Head of caudate nucleus (tissue), 42 donors: ENCODE results near the gene TBX4.
A peak's percentile ranks its signal among the peaks of the same experiment; 100 is the strongest.

ENCODE experiments used
- DNase-seq, 42 donors: peaks; one replicate each; pipeline versions ENCODE4 v3.0.0 to v3.0.0-alpha.2; 2020 to 2021; ENCODE audit warnings: mixed read lengths in 7 of 42
- intact Hi-C: fragments of 100-400 bp; cut with DNase I; formaldehyde crosslinking; loops from one replicate; pipeline ENCODE4 v1.15.0; 2022

TBX4 gene

DNA sequence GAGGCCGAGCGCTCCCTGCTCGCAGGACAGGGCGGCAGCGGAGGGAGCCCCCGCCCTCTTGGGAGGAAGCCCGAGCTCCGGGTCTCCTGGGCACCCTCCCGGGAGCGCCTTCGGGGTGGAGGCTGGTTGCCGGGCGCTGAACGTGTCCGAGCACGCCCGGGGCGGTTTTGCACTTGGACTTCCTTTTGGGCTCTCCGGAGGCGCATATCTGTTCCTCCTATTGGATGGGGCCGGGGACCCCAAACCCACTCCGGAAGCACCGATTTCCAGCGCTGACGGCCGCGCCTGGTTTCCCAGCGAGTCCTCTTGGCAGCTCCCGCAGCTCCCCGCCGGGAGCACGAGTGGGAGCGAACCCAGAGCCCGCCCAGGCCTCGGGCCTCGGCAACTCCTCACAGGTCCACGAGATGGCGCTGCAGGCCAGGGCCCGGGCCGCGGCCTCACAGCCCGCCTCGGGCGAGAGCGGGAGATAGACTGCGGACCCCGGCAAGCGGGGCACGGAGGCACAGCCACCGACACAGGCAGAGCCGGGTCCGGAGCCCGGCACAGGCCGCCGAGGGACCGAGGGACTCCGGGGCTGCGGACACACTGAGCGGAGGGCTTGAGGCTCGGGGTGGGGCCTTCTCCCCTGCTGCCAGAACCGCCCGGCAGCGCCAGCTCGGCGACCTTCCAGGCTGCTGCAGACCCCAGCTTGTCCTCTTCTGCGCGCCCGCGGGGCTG lies 39.9 kb upstream of the TBX4 start:
- intact Hi-C loops, result loop anchor here (5.0 kb wide), 2 partner anchors 140 to 655 kb away; partner anchors contain the start of gene MED13
- DNase-seq, result peak; percentile 54 to 92 (median 83)

DNA sequence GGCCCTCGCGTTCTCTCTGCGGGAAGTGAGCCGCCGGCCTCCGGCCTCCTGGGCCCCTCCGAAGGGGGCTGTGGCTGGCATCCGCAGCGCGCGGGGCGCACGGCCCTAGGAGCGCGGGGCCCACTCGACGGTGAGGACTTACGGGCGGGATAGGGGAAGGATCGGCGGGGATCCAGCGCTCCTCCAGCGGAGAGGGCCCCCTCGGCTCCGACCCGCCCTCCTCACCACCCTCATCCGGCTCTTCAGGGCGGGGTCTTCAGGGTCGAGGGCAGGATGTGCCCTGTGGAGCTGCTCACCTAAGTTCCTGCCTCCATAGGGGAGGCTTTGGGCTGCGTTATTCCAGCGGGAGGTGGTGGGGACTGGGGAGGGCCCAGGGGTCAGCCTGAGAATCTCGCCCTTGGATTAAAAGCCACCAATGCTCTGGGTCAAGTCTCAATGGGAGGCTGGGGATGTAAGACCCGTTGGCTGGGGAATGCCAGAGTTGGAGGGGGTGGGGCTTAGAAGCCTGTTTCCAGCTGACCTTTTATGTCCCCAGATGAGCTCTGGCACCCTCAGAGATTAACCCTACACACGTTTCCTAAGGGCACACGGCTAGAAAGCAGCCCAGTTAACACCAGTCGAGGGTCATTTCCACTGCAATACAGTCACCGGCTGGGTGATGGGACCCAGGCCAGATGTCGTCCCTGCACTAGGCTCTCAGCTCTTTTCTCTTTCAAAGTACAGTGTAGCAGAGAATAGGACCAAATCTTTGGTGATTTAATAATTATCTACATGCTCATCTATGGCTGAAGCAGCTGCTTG lies 39.2 kb upstream of the TBX4 start:
- peak in 14 of 42 donors; percentile 0 to 40 (median 10) for DNase-seq

DNA sequence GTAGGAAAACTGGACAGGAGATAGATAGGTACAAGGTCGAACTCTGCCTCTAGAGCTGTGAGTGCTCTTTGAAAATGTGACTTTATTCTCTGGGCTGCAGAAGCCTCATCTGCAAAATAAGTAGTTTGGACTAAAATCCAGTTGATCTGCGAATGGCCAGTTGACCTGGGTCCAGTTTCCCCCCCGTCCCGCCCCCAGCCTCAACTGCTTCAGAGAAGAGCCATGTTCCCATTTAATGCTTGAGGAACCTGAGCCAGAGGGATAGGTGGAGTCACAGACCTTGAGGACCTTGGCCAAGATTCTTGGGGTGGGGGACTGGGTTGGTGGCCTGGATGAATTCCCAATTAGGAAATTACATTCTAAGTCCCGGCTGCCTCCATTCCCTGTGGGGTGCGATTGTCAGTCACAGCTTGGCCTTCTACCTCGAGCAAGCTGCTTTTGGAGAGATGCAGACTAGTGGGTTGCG lies 38.5 kb upstream of the TBX4 start:
- intact Hi-C loops, result loop anchor here (5.0 kb wide), 2 partner anchors 139 to 654 kb away; partner anchors contain the start of gene MED13
- peak in 6 of 42 donors; percentile 5 to 35 (median 18) for DNase-seq

More for the DNA sequence above, 39.2 kb upstream of the TBX4 start:
- intact Hi-C loops, result loop anchor here (5.0 kb wide), 2 partner anchors 139 to 654 kb away; partner anchors contain the start of gene MED13

DNA sequence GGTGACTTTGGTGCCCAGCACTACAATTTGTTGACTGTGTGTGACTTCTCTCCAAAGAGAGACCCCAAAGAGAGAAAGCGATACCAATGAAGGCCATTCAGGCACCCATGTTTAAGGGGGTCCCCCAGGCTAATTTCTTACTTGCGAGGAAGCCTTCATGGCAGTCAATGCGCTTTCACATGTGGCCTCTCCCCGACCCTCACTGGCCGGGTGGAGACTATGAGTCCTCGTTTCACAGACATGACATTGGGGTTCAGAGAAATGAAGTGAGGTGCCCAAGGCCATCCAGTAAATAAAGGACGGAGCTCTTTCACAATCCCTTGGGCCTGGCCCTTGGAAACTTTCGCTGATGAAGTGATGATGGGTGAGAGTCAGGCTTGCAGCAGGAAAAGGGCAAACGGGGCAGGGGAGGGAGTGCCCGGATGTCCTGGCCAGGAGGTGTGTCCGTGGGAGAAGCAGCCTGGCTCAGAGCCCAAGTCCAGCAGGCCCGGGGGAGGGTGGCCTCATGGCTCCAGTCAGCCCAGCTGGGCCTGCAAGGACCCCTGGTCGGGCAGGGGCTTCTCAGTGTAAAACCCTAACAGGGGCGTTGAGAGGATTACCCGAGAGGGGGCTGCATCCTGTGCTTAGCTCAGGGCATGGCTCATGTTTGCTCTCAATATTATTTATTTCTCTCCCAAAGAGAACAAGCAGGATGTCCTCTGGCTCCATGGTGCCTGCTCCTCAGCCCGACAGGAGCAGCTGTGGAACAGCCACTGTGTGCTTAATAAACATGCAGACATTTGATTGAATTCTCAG lies 37.9 kb upstream of the TBX4 start:
- intact Hi-C loops, result loop anchor here (5.0 kb wide), 2 partner anchors 138 to 653 kb away; partner anchors contain the start of gene MED13

DNA sequence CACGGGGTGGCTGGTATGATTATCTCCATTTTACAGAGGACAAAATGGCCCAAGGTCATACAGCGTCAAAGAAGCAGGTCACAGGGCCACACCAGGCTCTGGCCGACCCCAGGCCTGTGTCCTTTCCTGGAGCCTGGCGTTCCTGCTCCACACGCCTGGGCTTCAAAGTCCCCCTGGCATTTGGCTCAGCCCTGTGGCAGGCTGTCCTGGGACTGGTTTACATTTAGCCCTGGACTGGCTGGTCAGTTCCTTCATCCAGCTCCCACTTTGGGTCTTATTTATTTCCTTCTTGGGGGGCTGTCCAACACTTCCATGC lies 37.3 kb upstream of the TBX4 start:
- intact Hi-C loops, result loop anchor here (5.0 kb wide), 2 partner anchors 137 to 652 kb away; partner anchors contain the start of gene MED13
- peak in 5 of 42 donors; percentile 5 to 38 (median 13) for DNase-seq

More for the DNA sequence above, 37.9 kb upstream of the TBX4 start:
- DNase-seq, result peak in 13 of 42 donors; percentile 1 to 43 (median 14)

DNA sequence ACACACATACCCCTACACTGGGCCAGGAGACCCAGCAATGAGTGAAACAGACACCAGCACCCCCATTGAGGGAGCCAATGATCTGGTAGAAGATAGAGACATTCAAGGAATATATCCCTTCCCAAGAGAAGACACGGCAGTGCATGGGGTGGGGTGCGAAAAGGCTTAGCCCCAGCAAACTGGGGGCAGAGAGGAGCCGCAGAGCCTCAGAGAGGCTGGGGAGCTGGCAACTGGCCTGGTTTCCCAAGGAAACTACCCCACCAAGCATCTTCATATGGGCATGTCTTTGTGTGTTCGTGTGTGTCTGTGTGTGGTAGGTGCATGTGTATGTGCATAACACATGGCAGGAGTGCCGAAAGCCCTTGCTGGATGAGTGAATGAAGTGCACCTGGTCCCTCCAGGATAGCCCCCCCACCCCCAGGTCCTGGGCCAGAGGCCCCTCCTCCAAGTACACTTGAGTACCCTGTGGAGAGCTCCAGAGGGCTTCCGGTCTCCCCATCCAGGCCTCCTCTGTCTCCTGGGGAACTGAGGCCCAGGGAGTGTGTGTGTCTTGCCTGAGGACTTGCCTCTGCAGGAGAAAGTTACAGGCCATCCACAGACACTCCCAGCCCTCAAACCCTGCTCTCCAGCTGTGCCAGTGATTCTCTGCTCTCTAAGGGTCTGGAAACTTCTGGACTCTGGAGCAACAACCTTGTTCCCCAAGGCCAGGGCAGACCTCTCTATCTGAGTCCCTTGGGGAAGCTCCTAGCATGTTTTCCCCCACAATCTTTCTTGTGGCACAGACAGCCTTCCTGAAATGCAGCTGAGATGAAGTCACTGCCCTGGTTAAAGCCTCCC lies 36.6 kb upstream of the TBX4 start:
- DNase-seq, result peak in 10 of 42 donors; percentile 2 to 35 (median 16)
- intact Hi-C loops, result no loop called here

DNA sequence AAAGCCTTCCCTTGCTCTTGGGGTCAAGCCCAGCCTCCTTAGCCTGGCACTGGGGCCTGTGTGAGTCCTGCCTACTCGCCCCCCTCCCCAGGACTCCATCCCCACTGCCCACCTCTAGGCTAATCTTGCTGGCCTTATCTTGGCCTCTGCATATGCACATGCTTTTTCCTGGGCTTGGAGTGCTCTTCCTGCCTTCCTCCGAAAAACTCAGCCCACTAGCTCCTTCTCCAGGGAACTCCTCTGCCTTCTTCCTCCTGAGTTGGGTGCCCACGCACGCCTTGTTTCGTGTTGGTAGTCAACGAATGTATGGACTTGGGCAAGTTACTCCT lies 36.0 kb upstream of the TBX4 start:
- peak in 2 of 42 donors; percentile 8 to 9 for DNase-seq
- intact Hi-C loops, result no loop called here

DNA sequence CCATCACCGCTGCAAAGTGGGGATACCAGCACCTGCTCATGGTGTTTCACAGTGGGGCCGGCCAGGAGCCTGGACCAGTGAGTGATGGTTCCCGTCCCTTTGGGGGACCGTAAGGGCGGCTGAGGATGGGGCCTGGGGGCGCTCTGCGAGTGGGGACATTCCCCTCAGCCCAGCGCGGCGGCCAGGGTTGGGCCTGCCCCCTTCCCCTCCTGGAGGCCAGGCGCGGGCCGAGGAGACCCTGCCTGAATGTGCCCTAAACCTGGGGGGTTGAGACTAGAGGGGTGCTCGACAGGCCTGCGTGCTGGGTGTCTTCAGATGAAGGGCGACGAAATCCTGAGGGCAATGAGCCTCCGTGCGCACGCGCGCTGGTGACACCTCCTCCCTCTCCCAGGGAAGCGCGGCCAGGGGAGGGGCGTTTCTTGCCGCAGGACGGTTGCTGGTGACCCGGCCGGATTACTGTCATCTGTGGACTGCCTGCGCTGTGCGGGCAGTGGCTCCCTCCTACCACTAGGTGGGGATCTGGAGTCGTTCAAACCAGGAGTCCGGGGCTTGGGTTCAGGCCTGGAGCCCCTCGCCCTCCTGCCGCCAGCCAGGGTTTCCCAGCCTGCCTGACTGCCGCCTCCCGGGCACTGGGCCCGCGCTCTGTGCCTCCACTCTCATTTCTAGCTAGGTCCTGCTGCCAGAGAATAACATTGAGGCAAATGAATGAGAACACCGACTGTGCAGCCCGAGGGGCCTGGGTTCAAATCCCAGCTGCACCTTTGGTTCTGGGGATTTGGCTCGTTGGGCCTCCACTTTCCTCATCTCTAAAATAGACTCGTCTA lies 35.5 kb upstream of the TBX4 start:
- DNase-seq, result peak; percentile 46 to 88 (median 76)

DNA sequence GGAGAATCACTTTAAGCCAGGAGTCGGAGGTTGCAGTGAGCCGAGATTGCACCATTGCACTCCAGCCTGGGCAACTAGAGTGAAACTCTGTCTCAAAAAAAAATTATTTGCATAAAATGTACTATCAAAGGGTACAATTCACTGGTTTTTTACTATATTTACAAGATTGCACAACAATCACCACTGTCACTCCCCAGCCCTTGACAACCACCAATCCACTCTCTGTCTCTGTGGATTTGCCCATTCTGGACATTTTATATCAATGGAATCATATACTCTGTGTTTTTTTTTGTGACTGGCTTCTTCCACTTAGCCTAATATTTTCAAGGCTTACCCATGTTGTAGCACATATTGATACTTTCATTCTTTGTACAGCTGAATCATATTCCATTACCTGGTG lies 33.8 kb upstream of the TBX4 start:
- intact Hi-C loops, result no loop called here
- DNase-seq, result peak in 1 of 42 donors; percentile 22

More for the DNA sequence above, 35.5 kb upstream of the TBX4 start:
- intact Hi-C loops, result no loop called here

DNA sequence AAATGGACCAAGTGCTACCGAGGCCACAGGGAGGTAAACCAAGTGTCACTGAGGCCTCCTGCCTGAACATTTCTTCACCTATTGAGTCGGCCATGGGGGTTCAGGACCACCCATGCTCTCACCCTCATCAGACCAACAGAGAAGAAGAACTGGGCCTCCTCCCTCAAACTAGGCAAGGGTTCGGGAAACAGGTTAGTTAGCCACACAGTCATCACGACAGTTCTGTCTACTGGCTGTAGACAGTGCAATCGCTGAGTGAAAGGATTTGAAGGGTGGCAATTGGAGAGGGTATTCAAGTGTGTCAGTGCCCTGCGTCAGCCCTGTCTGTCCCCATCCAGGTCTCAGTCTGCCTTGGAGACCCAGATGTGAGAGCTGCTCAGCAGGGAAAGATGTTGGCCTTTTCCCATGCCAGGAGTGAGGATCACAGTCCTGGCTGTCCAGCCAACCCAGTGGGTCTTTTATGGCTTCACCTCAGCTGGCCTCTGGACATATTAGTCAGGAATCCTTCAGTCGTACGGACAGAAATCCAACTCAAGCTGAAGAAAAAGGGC lies 32.7 kb upstream of the TBX4 start:
- DNase-seq, result peak in 1 of 42 donors; percentile 24
- intact Hi-C loops, result no loop called here

DNA sequence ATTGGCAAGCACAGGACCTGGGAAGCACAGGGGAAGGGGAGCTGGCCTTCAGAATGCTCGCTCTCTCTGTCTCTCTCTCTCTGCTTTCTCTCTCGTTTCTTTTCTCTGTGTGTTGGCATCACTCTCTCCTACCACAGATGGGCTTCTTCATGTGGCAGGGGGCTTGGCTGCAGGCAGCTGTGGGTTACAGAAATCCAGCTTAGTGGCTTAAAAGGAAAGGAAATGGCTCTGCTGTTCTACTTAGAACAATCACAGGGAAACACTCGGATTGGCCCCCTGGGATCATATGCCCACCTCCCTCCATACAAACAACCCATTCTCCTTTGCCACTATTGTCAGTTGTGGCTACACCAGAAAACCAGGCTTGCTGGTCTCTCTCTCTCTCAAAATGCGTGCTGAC lies 32.2 kb upstream of the TBX4 start:
- intact Hi-C loops, result no loop called here
- DNase-seq, result peak in 1 of 42 donors; percentile 15

DNA sequence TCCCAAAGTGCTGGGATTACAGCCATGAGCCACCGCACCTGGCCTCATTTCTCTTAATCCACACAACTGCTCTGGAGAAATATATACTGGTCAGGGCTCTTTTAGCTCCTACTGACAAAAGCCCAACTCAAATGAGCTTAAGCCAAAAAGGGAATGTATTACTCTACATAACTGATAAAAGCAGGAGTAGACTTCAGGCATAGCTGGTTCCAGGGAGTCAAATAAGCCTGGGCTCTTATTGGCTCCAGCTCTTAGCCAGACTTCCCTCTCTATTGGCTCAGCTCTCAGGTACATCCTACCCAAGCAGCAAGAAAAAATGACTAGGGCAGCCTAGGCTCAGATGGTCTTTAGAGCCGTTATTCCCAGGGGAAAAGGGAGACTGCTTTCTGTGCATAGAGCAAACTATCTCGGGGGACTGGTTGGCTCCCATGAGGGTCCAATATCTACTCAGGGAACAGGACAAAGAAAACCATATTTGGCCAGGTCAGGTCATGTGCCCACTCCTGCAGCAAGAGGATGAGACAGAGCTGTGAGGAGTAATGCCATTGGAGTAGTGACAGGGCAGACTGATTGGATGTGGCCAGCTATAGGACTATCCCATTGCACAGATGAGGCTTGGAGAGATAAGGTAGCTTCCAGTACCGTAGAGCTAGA lies 31.4 kb upstream of the TBX4 start:
- intact Hi-C loops, result no loop called here
- peak in 1 of 42 donors; percentile 6 for DNase-seq

DNA sequence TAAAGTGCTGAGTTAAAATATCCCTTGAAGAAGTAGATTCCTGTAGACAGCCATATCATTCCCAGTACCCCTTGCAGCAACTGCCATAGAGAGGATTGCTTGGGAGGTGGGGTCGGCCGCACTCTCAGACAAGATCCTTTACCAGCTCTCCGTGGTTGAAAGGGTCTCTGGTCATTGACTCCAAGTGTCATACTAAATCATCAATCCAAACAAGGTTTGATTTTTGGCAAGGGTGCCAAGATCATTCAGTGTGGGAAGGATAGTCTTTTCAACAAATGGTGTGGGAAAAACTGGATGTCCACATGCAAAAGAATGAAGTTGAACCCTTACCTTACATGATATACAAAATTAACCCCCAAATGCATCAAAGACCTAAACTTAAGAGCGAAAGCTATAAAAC lies 30.8 kb upstream of the TBX4 start:
- DNase-seq, result peak in 1 of 42 donors; percentile 5
- intact Hi-C loops, result no loop called here

DNA sequence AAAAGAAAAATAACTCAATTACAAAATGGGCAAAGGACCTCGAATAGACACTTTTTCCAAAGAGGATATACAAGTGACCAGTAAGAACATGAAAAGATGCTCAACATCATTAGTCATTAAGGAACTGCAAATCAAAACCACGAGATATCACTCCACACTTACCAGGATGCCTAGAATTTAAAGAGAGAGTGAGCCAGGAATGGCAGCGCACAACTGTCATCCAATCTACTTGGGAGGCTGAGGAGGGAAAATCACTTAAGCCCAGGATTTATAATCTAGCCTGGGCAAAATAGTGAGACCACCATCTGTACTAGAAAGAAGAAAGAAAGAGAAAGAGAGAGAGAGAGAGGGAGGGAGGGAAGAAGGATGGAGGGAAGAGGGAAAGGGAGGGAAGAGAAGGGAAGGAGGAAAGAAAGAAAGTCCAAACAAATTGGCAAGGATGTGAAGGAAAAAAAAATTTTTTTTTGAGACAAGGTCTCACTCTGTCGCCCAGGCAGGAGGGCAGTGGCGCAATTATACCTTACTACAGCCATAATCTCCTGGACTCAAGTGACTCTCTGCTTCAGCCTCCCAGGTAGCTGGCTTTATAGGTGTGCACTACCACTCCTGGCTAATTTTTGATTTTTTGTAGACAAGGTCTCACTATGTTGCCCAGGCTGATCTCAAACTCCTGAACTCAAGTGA lies 30.0 kb upstream of the TBX4 start:
- DNase-seq, result peak in 1 of 42 donors; percentile 29
- intact Hi-C loops, result no loop called here

DNA sequence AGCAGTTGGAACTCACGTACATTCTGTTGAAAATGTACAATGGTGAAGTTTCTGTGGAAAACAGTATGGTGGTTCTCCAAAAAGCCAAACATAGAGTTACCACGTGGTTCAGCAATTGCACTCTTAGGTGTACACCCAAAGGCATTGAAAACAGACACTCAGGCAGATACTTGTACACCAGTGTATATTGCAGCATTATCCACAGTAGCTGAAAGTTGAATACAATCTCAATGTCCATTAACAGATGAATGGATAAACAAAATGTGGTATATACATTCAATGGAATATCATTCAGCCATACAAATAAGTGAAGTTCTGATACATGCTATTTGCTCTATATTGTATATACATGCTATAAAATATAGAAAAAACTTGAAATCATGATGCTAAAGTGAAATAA lies 29.4 kb upstream of the TBX4 start:
- no peak for DNase-seq
- intact Hi-C loops, result no loop called here
